Osteoblast (primary cell): ENCODE data around the gene COA3. TPM values are rescaled to one million over a fixed set of nuclear protein-coding genes. Genes with fewer than 3 reads are reported as not detected.

ENCODE experiments used
- DNase-seq: peaks from one replicate; pipeline ENCODE4 v3.0.0; 2011; ENCODE audit warnings: low spot score, mixed read lengths; ENCODE audit not compliant: insufficient read length; ENCODE audit errors: missing footprints
- H2AFZ ChIP-seq: 2 replicates; pipeline ENCODE4 v1.6.0; 2011; ENCODE audit warnings: mild to moderate bottlenecking, low read length
- H3K27ac ChIP-seq: 2 replicates; pipeline ENCODE4 v1.5.1; 2011; ENCODE audit warnings: mild to moderate bottlenecking, low read depth, low read length, moderate library complexity
- H3K27me3 ChIP-seq: 2 replicates; pipeline ENCODE4 v1.6.0; 2012; ENCODE audit warnings: mild to moderate bottlenecking, control low read depth, inconsistent platforms, low read length, moderate library complexity; ENCODE audit not compliant: insufficient read depth
- H3K36me3 ChIP-seq: 2 replicates; pipeline ENCODE4 v1.5.1; 2011; ENCODE audit warnings: mild to moderate bottlenecking, low read length, control low read depth, moderate library complexity; ENCODE audit not compliant: insufficient read depth
- H3K4me1 ChIP-seq: 2 replicates; pipeline ENCODE4 v1.5.1; 2011; ENCODE audit warnings: mild to moderate bottlenecking, low read length, control low read depth, moderate library complexity; ENCODE audit not compliant: insufficient read depth
- H3K4me2 ChIP-seq: 2 replicates; pipeline ENCODE4 v1.6.0; 2011; ENCODE audit warnings: mild to moderate bottlenecking, low read length; ENCODE audit not compliant: insufficient read depth
- H3K4me3 ChIP-seq: fragments of 200-600 bp; sonication (generic); 3 replicates; pipeline ENCODE4 v1.5.1; 2012; ENCODE audit warnings: mild to moderate bottlenecking, low read length, inconsistent platforms; ENCODE audit not compliant: insufficient read depth
- H3K79me2 ChIP-seq: 2 replicates; pipeline ENCODE4 v1.6.0; 2012; ENCODE audit warnings: mild to moderate bottlenecking, low read length, control low read depth, inconsistent platforms; ENCODE audit not compliant: insufficient read depth
- H3K9me3 ChIP-seq: 2 replicates; pipeline ENCODE4 v1.5.1; 2011; ENCODE audit warnings: low read depth, low read length, control low read depth
- H4K20me1 ChIP-seq: 2 replicates; pipeline ENCODE4 v1.6.0; 2012; ENCODE audit warnings: mild to moderate bottlenecking, low read length, control low read depth; ENCODE audit not compliant: insufficient read depth
- CTCF ChIP-seq: IDR thresholded peaks from 2 replicates; pipeline ENCODE4 v1.5.1; 2011; ENCODE audit warnings: mild to moderate bottlenecking, low read depth, low read length, moderate library complexity; ENCODE audit errors: extremely low read depth
- total RNA-seq: library from RNA; depleted of rRNA; stranded (reverse); fragments of >200 nt; gene quantifications from 2 replicates; pipeline ENCODE4 v1.2.3, GENCODE V29; 2012

The COA3 gene
- total RNA-seq, 1 donor: 44.2 TPM

GRCh38 chr17:42751628-42752027 lies 46.9 kb downstream of the COA3 start:
- TF ChIP-seq CTCF: no peak

DNA sequence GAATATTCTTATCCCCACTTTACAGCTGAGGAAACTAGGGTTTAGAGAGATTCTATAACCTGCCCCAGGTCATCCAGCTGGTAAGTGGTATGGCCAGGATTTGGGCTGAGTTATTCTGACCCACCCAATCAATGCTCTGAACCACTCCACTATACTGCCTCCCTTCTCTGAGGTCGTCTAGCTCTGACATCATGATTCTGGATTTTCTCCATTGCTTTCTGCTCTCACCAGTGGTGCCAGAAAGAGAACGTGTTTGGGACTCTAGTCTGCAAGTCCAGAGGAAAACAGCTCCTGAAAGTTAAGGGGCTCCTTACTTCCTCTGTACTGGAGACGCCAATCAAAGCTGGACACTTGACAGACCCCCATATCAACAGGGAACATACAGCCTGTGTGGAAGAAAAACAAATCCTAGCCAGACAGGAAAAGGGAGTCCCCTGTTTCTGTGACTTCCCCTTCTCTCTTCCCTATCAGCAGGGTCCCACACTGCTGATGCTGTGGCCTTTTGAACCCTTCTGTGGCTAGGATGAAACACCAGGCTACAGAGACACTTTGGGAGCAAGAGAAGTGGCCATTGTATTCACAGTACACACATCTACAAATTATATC lies 47.7 kb downstream of the COA3 start:
- no peak for TF ChIP-seq CTCF
- H3K27ac ChIP-seq: no peak overlapping the region
- peaks cover 6% of the 10 kb centered on the region for H3K4me1 ChIP-seq
- H3K27me3 ChIP-seq: peaks cover 11% of the 10 kb centered on the region
- H3K79me2 ChIP-seq: no peaks in the 10 kb centered on the region
- no peaks in the 10 kb centered on the region for H3K9me3 ChIP-seq
- no peak overlapping the region for H3K4me2 ChIP-seq
- no peaks in the 10 kb centered on the region for H4K20me1 ChIP-seq
- no peaks in the 10 kb centered on the region for H3K36me3 ChIP-seq
- no peak overlapping the region for H3K4me3 ChIP-seq
- no peak overlapping the region for H2AFZ ChIP-seq
- DNase-seq: no peak

More at GRCh38 chr17:42751628-42752027, 46.9 kb downstream of the COA3 start:
- Histone ChIP-seq H3K27me3 (peaks cover 11% of the 10 kb centered on the region), H3K4me1 (peaks cover 6% of the 10 kb centered on the region), H3K4me3 (no peak overlapping the region), H3K79me2 (no peaks in the 10 kb centered on the region), H3K4me2 (no peak overlapping the region), H3K36me3 (no peaks in the 10 kb centered on the region), H3K9me3 (no peaks in the 10 kb centered on the region), H2AFZ (no peak overlapping the region), H3K27ac (no peak overlapping the region), H4K20me1 (no peaks in the 10 kb centered on the region)
- no peak for DNase-seq

DNA sequence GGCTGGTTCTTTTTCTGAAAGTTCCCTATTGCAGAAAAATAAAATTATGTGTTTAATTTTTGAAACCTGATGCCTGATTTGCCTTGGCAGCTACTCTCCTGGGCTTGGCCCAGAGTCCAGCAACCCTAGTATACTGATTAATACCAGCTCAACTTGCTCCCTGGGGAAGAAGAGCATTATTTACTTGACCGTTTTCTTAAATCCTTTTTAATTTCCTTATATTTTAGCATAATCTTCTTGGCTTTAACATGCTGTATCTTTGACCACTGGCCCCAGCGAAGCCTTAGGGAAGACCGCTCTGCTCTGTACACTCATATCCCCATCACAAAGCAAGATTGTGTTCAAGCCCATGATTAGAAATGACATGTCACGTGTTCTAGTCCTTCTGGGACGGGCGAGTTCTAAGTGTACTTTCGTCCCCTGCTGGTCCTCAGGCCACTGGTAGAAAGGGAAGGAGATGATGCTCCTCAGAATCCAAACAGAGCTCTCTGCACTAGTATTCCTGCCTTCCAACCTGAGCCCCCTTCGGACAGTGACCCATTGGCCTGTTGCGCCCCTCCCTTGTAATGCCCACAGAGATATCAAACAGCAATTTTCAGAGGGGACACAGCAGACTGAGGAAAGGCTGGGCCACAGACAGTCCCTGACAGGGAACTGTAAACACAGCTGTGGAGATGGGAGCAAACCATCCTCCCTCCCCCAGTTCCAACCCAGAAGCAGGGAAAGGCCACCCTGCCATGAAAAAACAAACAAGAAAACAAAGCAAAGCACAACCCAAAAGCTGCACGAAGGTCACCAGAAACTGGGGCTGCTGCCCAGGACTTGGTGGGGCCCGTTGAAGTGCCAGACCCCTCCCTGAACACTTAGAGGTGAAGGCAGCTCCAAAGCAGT lies 49.4 kb downstream of the COA3 start:
- Histone ChIP-seq H3K36me3 (no peaks in the 10 kb centered on the region), H3K4me2 (no peak overlapping the region), H2AFZ (no peak overlapping the region), H3K9me3 (no peaks in the 10 kb centered on the region), H3K4me3 (no peak overlapping the region), H3K4me1 (peaks cover 11% of the 10 kb centered on the region), H3K27ac (no peak overlapping the region), H4K20me1 (no peaks in the 10 kb centered on the region), H3K27me3 (peaks cover 7% of the 10 kb centered on the region), H3K79me2 (peaks cover 3% of the 10 kb centered on the region)
- no peak for TF ChIP-seq CTCF
- DNase-seq: no peak

- peaks cover 11% of the 10 kb centered on the region for H3K79me2 ChIP-seq
- no peaks in the 10 kb centered on the region for H4K20me1 ChIP-seq
- no peak for TF ChIP-seq CTCF
- H3K27me3 ChIP-seq: peaks cover 7% of the 10 kb centered on the region
- H2AFZ ChIP-seq: no peak overlapping the region
- no peaks in the 10 kb centered on the region for H3K36me3 ChIP-seq
- H3K4me1 ChIP-seq: peaks cover 18% of the 10 kb centered on the region
- no peak overlapping the region for H3K27ac ChIP-seq
- H3K9me3 ChIP-seq: no peaks in the 10 kb centered on the region
- no peak overlapping the region for H3K4me2 ChIP-seq
- no peak for DNase-seq
- H3K4me3 ChIP-seq: no peak overlapping the region
Measured at GRCh38 chr17:42748202-42748907, 50.1 kb downstream of the COA3 start.
